HG03342 (cell line): ENCODE results near the gene TMPO.
"Not testable (repeated sequence)": the region's sequence is repeated elsewhere in the genome, so short reads cannot be mapped to it uniquely, and the experiment has no call there.

Source experiments
- ATAC-seq: cut with Tn5 transposase; IDR thresholded peaks from one replicate; pipeline ENCODE4 v1.9.1; 2021; ENCODE audit warnings: mild to moderate bottlenecking, moderate library complexity; ENCODE audit not compliant: unreplicated experiment

The TMPO gene, protein sequence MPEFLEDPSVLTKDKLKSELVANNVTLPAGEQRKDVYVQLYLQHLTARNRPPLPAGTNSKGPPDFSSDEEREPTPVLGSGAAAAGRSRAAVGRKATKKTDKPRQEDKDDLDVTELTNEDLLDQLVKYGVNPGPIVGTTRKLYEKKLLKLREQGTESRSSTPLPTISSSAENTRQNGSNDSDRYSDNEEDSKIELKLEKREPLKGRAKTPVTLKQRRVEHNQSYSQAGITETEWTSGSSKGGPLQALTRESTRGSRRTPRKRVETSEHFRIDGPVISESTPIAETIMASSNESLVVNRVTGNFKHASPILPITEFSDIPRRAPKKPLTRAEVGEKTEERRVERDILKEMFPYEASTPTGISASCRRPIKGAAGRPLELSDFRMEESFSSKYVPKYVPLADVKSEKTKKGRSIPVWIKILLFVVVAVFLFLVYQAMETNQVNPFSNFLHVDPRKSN

DNA sequence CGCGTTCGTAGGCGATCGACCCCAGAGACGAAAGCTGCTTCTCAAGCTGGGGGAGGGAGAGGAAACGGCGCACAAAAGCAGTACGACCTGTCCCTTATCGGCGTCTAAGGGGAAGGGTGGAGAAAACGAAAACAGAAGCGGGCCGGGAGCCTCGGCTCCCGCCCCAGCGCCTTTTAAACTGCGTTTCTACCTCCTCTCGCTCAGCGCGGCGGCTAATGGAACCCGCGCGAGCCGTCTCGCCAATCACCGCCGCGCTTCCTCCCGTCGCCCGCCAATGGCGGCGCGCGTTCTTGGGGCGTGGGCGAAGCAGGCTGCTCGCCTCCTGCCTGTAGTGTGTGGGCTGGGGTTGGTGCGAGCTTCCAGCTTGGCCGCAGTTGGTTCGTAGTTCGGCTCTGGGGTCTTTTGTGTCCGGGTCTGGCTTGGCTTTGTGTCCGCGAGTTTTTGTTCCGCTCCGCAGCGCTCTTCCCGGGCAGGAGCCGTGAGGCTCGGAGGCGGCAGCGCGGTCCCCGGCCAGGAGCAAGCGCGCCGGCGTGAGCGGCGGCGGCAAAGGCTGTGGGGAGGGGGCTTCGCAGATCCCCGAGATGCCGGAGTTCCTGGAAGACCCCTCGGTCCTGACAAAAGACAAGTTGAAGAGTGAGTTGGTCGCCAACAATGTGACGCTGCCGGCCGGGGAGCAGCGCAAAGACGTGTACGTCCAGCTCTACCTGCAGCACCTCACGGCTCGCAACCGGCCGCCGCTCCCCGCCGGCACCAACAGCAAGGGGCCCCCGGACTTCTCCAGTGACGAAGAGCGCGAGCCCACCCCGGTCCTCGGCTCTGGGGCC, at the start of gene TMPO:
TSS of gene TMPO (plus strand) at position 304 of the 824 bp plus-strand sequence. CDS start at position 582, 278 bp downstream.
- peak; percentile 77 for ATAC-seq

DNA sequence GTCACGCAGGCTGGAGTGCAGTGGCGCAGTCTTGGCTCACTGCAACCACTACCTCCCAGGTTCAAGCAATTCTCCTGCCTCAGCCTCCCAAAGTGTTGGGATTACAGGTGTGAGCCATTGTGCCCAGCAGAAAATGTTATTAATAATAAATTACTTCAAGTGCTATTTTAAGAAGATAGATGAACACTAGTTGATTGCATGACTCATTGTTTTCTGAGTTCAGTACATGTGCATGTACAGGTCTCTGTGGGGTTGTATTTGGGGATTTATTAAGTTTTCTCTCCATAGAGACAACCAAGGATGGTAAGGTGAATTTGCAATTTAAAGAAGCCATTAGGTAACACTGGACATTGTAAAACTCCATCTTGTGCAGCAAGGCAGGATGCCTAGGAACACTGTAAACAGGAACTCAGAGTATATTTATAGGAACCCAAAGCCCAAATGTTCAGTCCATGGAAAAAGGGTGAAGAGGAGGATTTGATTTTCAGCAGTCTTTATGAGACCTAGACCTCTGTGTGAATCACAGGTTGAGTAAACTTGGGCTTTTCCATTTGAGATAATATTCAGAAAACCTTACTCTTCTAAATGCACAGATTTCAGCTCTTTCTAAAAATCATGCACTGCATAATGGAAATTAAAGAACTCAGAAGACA, 49.3 kb upstream of the TMPO start:
- ATAC-seq = no peak

DNA sequence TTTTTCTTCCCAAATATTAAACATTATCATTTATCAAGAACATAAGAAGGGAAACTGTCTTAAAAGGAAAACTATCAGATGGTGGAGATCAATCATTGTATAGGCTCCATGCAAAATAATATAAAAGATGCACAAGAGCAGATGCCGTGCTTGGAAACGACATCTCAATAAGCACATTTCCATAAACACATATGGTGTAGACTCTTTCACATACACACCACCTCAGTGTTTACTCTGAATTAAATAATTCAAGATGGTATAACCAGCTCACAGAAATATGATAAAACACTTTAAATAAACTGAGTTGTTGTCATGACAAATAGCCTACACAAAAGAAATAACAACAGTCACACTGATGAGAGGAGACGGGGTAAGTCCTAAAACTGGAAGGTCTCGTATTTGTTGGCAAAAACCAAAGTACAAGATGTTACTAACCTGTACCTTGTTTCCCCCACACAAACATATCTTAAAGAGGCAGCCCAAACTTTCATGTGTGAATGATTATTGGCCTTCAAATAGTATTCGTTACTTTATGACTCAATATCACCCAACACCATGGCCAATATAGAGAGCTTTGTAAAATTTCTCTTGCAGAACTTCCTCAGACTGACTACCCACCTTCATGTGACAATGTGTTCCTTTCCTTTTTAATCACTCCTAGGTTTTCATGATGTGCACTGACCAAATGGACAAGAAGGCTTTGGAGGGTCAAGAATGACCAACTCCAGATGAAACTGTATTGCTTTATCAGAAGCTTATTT, 48.6 kb upstream of the TMPO start:
- no peak for ATAC-seq

DNA sequence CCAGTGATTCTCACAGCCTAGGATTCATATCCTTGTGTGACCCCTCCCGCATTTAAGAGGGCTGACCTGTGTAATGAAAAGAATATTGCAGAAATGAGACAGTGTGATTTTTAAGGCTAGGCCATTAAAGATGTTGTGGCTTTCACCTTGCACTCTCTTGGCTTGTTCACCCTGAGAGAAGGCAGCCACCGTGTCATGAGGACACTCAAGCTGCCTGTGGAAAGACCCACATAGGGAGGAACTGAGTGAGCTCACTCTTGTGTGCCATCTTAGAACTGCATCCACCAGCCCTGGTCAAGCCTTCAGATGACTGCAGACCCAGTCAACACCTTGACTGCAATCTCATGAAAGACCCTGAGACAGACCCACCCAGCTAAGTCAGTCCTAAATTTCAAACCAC, 46.3 kb upstream of the TMPO start:
- peak; percentile 56 for ATAC-seq

DNA sequence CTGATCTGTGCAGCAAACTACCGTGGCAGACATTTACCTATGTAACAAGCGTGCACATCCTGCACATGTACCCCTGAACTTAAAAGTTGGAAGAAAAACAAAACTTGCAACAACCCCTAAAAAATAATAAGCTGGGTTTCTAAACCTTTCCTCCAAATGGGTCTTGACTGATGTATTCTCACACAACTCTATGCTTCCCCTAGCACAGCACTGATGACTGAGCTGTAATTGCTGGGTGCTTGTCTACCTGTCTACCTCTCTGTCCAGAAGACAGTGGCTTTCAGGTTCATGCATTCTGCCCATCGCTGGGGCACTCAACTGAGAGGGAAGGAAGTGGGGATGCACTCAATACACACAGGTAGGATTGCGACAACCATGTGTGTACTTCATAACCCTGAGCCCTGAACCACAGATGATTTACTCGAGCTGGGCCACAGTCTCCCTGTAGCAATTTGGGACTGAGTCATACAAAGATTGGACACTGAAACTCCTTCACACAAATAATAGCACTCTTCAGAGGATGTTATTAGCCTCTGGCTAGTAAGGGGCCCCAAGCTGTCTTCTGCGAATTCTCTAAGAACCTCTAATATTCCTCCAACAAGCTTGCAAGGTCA, 44.8 kb upstream of the TMPO start:
- peak; percentile 52 for ATAC-seq

DNA sequence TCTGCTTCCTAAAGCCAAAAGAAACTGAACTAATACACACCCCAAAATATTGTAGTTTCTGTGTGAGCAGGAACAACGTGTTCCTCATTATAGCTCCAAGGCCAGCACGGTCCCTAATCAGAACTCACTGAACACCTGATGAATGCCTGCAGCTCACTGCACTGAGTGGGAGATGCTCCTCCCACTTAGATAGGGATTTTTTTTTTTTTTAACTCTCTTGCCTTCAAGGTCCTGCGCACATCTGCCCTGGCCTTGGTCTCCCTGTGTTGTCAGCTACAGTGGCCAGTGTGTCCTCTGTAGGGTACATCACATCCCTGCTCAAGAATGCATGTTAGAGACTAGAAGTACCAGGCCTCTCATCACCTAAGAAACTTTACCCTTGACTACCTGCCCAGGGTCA, 44.3 kb upstream of the TMPO start:
- no peak for ATAC-seq

DNA sequence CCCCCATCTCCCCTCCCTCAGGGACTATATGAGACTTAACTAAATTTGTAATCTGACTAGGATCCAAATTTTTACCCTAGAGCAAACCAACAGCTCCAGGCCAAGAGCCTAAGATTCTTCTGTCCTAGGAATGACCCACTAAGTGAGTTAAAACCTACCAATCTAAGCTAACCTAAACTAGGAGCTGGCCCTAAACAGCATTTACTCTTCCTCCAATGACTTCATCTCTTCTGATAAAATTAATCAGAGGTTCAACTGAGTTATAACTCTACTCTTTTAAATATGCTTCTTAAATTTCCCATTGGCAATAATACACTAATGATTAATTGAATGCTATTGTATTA, 39.9 kb upstream of the TMPO start:
- no peak for ATAC-seq

DNA sequence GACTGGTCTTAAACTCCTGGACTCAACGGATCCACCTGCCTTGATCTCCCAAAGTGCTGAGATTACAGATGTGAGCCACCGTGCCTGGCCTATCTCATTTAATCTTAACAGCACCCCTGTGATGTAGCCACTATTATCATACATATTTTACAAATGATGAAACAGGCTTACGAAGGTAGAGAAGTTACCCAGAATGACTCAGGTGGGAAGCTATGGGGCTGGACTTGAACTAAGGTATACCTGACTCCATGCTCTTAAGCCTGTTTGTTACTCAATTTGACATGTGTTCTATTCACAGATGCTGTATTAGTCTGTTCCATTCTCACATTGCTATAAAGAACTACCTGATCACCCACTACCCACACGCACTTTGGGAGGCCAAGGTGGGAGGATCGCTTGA, 36.8 kb upstream of the TMPO start:
- no peak for ATAC-seq

DNA sequence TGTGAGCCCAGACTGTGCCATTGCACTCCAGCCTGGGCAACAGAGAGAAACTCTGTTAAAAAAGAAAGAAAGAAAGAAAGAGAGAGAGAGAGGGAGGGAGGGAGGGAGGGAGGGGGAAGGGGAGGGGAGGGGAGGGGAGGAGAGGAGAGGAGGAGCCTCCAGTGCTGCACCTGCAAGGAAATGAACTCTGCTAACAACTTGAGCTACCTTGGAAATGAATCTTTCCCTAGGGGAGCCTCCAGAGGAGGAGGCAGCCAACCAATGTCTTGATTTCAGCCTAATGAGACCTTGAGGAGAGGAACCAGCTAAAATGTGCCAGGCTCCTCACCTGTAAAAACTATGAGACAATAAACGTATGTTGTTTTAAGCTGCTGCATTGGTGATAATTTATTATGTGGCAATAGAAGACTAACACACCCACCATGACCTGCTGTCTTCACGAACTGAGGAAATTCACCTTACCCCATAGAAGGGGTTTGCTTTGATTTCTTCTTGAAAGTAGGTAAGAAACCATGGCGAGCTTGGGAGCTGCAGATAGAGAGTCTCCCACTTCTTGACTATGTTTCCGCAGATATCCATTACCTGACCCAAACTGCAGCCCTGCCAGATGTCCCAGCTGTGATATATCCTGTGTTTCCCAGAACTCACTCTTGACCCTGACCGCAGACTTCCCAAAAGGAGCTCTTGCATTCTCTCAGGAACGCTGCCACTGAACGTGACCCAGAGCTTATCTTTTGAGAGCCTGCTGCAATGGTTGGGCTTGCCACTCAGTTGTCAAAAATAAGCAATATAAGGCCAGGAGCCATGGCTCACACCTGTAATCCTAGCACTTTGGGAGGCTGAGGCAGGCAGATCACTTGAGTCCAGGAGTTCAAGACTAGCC, 31.5 kb upstream of the TMPO start:
- ATAC-seq = no peak

DNA sequence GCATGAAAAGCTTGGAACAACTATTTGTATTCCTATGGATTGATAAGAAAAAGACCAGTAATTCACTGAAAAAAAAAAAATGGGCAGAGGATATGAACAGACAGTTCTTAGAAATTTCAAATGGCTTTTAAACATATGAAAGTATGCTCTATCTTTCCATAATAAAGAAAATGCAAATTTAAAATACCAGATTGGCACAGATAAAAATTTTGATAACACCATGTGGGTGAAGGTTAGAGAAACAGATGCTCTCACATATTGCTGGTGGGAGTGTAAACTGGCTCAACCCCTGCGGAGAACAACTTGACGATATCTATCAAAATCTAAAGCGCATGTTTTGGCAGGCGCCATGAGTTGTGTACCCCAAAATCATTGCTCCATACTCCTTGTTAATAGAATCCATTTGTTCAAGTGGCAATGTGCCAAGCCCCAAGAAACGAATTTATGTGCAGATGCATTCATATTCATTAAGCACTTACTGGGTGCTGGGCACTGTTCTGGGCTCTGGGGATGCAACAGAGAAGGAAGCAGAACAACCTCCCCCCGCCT, 29.5 kb upstream of the TMPO start:
- no peak for ATAC-seq

DNA sequence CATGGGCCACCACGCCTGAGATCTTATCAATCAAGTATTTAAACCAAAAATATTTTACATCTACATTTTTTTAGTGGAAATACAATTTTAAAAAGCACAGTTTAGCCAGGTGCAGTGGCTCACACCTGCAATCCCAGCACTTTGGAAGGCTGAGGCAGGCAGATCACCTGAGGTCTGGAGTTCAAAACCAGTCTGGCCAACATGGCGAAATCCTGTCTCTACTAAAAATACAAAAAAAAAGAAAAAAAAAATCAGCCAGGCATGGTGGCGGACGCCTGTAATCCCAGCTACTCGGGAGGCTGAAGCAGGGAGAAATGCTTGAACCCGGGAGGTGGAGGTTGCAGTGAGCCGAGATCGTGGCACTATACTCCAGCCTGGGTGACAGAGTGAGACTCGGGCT, 27.0 kb upstream of the TMPO start:
- ATAC-seq = not testable (repeated sequence)

DNA sequence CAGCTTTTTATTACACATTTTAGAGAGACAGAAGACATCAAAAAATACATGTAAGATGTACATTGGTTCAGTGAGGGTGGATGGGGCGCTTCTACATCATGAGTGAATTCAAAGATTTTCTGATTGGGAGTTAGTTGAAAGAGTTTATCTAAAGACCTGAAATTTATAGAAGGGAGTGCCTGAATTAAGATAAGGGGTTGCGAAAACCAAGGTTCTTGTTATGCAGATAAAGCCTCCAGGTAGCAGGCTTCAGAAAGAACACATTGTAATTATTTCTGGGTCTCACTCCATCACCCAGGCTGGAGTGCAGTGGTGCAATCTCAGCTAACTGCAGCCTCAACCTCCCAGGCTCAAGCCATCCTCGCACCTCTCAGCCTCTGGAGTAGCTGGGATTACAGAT, 26.2 kb upstream of the TMPO start:
- ATAC-seq = no peak

DNA sequence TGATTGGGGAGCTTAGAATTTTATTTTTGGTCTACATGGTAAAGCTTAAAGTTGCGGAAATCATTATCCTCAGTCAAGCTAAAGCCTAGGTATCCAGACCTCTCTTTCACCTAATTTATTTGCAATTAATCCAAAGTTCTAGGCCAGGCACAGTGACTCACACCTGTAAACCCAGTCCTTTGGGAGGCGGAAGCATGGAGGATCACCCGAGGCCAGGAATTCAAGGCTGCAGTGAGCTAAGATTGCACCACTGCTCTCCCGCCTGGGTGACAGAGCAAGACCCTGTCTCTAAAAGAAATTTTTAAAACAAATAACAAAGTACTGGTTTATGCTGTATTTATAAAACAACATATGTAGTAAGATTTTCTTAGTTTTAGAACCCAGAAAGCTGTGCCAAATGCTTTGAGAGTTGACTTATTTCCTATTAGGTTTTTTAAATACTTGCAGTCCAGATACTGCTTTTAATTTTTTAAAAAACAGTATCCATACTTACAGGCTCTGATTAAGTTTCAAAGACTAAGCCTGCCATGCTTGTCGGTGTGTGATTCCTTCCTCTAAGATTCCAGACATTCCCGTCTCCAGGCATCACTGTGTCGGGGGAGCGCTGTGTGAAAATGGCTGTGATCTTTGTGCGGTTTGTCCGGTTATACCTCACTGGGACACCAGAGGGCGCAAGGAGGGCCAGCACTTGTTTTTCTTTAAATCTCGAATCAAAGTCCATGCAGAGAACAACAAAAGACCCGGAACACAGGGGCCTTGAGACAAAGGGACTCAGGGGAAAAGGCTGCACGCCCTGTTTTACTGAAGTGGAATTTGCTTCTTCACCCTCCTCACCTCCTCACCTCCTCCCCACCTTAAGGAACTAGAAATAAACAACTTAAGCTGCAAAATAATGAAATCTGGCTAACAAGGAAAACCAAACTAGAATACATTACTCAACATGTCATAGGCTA, 24.6 kb upstream of the TMPO start:
- ATAC-seq = peak; percentile 96

DNA sequence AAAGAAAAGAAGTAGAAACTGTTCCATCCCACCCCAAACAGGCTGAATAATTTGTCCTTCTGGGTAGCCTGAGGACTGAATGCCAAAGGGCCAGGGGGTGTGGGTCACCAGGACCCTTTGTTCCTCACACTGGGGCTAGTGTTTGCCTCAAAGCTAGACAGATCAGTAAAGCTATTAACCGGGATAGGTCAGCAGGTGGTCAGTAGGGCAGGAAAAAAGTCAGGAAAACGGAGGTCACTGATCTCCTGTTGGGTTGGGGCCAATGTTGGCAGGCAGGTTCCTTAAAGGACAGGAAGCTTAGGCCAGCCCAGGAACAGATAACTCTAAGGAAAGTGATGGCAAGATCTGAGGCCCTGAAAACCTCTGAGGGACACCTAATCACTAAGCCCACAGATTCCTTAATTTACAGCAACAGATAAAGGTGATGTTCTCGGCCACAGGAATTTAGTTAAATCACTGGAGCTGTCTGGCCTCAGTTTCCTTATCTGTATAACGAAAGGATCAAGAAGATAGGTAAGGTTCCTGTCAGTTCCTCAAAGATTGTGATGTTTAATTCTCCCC, 22.7 kb upstream of the TMPO start:
- no peak for ATAC-seq

DNA sequence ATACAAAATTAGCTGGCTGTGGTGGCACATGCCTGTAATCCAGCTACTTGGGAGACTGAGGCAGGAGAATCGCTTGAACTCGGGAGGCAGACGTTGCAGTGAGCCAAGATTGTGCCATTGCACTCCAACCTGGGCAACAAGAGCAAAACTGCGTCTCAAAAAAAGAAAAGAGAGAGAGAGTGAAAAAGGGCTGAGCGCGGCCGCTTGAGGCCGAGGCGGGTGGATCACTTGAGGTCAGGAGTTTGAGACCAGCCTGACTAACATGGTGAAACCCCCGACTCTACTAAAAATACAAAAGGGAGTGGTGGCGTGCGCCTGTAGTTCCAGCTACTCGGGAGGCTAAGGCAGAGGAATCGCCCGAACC, 14.1 kb upstream of the TMPO start:
- ATAC-seq = not testable (repeated sequence)

DNA sequence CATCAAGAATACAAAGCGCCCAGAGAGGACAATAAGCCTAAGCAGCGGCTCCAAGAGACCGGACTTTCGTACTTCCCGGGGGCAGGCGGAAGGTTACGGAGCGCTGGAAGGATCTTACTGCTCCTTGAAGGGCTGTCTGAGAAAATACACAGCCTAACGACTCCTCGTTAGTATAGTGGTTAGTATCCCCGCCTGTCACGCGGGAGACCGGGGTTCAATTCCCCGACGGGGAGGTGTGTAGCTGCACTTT, 12.1 kb upstream of the TMPO start:
- ATAC-seq = peak; percentile 57

DNA sequence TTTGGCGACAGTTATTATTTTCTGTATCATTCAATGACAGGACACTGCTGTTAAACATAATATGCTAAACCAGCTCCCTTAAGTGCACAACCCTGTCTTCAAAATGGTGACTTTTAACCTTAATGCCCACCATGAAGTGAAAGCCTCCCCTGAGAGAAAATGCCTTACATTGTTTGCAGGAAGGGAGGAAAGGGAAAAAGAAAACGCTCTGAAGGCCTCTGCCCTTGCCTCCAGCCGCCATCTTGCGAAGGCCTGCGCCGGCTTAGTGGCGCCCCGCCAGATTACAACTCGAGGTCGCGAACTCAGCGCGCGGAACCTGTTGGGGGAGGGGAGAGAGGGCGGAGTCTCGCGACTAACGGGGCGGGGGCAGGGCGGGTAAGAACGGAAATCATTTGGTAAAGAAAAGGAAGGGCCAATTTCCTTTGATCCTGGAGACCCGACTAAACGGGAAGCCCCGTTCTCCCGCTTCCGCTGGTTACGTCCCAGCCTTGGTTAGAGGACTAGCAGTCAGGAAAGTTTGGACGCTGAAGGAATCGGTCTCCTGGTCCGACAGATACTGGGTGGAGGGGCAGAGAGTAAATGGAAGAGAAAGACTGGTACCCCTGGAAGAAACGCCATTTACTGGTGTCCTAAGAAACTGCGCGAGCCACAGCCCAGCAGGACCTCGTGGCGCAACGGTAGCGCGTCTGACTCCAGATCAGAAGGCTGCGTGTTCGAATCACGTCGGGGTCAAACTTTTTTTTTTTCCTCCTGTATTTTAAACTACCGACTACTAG, 11.6 kb upstream of the TMPO start:
- ATAC-seq = peak; percentile 77

DNA sequence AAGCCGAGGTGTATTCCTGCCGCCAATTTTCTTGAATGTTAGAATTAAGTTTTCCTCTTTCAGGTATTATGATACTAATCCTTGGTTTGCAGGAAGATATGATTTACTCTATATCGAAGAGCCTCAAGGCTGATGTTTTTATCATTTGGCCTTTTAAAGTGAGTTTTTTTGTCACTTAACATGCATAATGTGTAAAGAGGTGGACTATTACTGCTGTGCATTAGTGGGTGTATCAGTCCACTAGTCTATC, 11.1 kb upstream of the TMPO start:
- peak; percentile 5 for ATAC-seq
